A549 treated with Mapracorat at 1 μM for 4 hours (cell line): Measurements from ENCODE around the gene PRR32. TPM values are rescaled to one million over a fixed set of nuclear protein-coding genes. Genes with fewer than 3 reads are reported as not detected.

Source experiments
- total RNA-seq: library from RNA; stranded (reverse); fragments of 200-300 nt; extraction: Qiagen RNA extraction; gene quantifications from 5 replicates; pipeline ENCODE4 v1.2.3, GENCODE V29; 2022

PRR32 gene
- total RNA-seq, result not detected in 5 replicates

GRCh38 chrX:126819429-126819828, at the start of gene PRR32:
TSS of gene PRR32 (plus strand) at chrX:126819729. CDS start at chrX:126819844, 115 bp downstream.

